ENCODE data around the gene ATP5PB.

The ATP5PB gene

GRCh38 chr1:111501645-111502044 lies 52.4 kb downstream of the ATP5PB start:
- no peak for DNase-seq (ENCODE audit: low read depth)
- no peak overlapping the region for H3K4me3 ChIP-seq (replicated peaks; ENCODE audit: low read depth, low read length)
- TF ChIP-seq, protein P1, sequence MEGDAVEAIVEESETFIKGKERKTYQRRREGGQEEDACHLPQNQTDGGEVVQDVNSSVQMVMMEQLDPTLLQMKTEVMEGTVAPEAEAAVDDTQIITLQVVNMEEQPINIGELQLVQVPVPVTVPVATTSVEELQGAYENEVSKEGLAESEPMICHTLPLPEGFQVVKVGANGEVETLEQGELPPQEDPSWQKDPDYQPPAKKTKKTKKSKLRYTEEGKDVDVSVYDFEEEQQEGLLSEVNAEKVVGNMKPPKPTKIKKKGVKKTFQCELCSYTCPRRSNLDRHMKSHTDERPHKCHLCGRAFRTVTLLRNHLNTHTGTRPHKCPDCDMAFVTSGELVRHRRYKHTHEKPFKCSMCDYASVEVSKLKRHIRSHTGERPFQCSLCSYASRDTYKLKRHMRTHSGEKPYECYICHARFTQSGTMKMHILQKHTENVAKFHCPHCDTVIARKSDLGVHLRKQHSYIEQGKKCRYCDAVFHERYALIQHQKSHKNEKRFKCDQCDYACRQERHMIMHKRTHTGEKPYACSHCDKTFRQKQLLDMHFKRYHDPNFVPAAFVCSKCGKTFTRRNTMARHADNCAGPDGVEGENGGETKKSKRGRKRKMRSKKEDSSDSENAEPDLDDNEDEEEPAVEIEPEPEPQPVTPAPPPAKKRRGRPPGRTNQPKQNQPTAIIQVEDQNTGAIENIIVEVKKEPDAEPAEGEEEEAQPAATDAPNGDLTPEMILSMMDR (IDR thresholded peaks at IDR 0.05; ENCODE audit: low read length, missing control alignments), result no peak

DNA sequence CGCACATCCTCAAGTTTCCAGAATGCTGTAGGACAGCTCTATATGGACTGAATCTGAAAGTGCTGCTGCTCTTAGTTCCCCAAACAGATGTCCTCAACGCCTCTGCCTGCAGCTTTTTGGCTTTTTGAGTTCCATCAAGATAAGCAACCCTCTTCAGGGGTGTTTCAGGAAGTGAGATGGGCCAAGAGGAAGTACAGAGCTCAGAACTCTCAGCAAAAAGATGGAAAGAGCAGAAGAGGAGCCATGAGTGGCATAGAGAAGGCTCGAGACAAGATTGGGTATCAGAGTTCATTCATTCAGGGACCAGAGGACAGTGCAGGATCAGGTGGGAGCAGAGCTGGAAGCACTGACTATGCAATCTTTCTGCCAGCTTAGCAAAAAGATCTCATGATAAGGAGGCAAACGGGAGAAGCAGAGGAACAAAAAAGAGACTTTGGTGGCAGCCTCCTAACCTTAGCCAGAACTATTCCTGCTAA lies 54.4 kb downstream of the ATP5PB start, which contains the start of the genes ADORA3 and TMIGD3:
Gene ADORA3 (minus strand): TSS at position 49 of the 476 bp plus-strand sequence. CDS start 279 bp downstream, outside the sequence.
Gene TMIGD3 (minus strand): TSS at position 49 of the 476 bp plus-strand sequence. CDS start 279 bp downstream, outside the sequence.
- no peak for DNase-seq (ENCODE audit: low read depth)
- H3K4me3 ChIP-seq (replicated peaks; ENCODE audit: low read depth, low read length), result no peak within 1 kb of the TSS
- TF ChIP-seq, protein P1 (IDR thresholded peaks at IDR 0.05; ENCODE audit: low read length, missing control alignments), result no peak

DNA sequence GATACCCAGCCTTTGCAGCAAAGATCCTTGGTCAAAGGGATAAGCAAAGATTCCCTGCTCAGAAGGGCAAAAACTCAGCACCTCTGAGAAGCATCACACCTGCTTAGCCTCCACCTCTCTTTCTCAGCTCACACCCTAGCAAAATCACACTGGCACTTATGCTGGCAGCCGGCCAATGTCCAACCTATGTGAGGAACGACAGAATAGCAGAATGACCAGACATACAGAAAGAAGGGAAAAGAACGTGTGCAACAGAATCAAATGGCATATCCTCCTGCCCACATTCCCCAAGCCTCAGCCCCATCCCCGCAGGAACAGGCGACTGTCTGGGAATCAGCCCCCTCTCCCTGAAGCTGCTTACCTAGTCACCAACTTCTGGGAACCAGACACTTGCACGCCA lies 54.8 kb downstream of the ATP5PB start:
- no peak overlapping the region for H3K4me3 ChIP-seq (replicated peaks; ENCODE audit: low read depth, low read length)
- TF ChIP-seq, protein P1 (IDR thresholded peaks at IDR 0.05; ENCODE audit: low read length, missing control alignments), result no peak
- no peak for DNase-seq (ENCODE audit: low read depth)

DNA sequence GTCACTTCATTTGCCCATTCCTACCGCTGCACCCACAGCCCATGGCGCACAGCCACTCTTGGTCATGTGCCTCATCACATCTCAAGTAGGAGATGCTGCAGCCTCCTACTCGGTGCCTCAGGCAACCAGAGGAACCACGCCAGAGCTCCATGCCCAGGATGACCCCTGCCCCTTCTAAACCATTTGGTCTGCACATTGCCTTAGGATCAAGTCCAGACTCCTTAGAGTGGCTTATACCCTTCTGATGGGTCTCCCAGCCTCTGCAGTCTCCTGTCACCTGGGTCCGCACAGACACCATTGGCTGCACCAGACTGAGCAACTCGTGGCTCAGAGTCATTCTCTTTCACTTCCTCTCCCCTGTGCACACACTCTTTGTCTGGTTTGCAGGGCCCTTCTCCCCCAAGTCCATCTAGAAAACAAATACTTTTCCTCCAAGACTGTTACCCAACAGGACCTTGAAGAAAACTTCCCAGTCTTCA lies 56.4 kb downstream of the ATP5PB start:
- TF ChIP-seq, protein P1 (IDR thresholded peaks at IDR 0.05; ENCODE audit: low read length, missing control alignments), result no peak
- no peak for DNase-seq (ENCODE audit: low read depth)
- no peak overlapping the region for H3K4me3 ChIP-seq (replicated peaks; ENCODE audit: low read depth, low read length)

GRCh38 chr1:111506561-111506960 lies 57.3 kb downstream of the ATP5PB start:
- no peak for DNase-seq (ENCODE audit: low read depth)
- H3K4me3 ChIP-seq (replicated peaks; ENCODE audit: low read depth, low read length), result no peak overlapping the region
- TF ChIP-seq, protein P1 (IDR thresholded peaks at IDR 0.05; ENCODE audit: low read length, missing control alignments), result no peak

- TF ChIP-seq, protein P1 (IDR thresholded peaks at IDR 0.05; ENCODE audit: low read length, missing control alignments), result peak; percentile 22
- peak overlapping the region; percentile 36 for H3K4me3 ChIP-seq (replicated peaks; ENCODE audit: low read depth, low read length)
Measured at GRCh38 chr1:111507411-111508201, 58.3 kb downstream of the ATP5PB start.

More at GRCh38 chr1:111507411-111508201, 58.3 kb downstream of the ATP5PB start:
- peak; percentile 88 for DNase-seq (ENCODE audit: low read depth)
